Stimulated activated CD4-positive, alpha-beta T cell treated with anti-CD3 and anti-CD28 coated beads, Interleukin-12 subunit alpha, Interleukin-12 subunit beta, amount 100 ng/mL, for 24 hours (primary cell): ENCODE measurements around the gene NKX2-4.
"Not testable (repeated sequence)": the region's sequence is repeated elsewhere in the genome, so short reads cannot be mapped to it uniquely, and the experiment has no call there.

ENCODE experiments used
- DNase-seq, 2 experiments: peaks; one replicate each; pipeline ENCODE4 v3.0.0-alpha.2; 2020; ENCODE audit warnings: low read depth in 2 of 2

Gene NKX2-4

DNA sequence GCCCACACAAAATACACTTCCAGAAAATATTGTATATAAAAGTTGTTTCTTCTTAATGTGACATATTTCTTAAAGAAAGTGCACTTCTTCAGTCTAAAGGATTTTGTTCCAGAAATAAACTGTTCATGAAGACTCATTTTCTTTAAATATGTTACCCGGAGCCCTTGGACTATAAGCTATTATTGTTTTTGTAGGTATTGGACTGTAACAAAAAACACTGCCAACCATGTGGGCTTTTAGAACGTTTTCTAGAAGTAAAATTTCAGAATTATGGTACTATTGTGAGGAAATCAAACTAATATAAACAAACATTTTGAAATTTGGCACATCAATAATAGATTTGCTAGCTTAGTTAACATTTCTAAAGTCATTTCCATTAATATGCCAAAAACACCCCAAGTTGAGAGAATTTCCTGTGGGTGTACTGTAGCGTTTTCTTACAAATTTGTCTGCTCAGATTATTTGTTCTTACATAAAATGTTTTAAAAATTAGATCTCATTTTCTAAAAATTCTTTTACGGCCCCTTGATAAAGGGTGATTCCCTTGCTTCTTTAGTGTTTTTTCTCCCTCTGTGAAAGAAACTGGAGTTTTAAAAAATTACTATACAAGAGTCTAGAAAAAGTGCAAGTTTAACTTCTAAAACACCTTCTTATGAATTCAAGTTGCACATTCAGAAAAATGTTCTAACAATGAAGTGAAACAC is 3.4 kb downstream of the NKX2-4 start:
- no peak for DNase-seq

DNA sequence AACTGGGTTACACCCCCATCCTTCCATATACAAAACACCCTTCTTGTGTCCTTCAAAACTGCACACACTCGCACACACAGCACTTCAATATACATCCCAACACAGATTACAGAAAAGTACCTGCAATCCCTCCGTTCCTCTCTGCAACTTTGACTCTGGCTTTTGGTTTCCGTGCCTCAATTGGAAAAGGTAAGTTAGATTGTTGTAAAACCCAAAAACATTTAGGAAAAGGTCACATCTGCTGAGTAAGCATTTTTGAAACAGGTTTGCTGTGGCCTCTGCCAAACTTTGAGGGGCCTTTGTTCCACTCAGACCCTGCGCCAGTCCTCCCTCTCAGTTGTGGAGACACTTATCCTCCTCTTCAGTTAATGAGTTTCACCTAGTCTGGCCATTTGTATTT is 4.2 kb downstream of the NKX2-4 start:
- DNase-seq: no peak

DNA sequence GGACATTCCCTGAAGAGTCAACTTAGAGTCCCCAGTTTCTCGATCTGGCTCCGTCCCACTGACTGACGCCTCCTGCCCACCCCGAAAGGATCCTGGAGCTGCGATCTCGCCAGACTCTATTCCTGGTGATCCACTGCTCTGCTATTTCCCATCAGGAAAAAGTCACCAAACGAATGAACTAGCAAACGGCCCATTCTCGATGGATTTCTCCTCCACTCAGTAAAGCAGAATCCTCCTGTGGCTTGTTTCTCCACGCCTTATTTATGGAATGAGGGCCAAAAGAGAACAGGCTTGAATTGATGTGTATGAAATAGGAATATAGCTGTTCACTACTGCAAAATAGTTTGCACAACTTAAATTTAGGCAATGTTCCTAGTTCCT is 5.4 kb downstream of the NKX2-4 start:
- no peak for DNase-seq

DNA sequence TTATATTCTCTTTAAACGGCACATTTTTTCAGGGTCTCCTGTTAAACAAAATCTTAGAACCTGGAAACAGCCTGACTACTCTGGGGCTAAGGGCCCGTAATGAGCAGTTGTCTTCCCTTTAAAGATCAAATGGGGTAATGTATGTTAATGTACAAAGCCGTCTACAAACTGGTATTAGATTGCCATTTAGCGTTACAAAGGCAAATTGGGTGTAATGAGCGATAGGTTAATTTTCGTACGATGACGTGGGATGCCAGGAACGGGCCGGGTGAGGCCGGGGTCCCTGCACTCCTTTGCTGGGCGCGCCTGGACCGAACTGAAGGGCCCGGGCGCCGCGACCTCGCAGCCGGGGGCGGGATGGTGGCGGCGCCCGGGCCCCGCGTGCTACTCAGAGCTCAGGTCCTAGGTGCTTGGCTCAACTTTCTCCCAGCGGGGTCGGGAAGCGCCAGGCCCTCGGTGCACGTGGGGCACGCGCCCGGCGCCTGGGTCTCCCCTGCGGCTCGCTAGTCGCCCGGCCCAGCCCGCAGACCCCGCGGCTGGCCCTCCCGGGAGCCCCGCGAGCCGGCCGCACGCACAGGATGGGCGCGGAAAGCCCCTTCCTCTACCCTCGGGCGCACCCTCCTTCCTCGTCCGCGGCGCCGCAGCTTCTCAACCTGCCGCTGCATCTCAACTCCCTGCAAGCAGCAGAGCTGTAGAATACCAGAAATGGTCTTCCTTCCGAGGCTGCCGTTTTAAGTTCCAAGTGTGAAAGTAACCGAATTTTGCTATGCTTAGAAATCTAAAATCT is 5.9 kb downstream of the NKX2-4 start:
- no peak for DNase-seq

DNA sequence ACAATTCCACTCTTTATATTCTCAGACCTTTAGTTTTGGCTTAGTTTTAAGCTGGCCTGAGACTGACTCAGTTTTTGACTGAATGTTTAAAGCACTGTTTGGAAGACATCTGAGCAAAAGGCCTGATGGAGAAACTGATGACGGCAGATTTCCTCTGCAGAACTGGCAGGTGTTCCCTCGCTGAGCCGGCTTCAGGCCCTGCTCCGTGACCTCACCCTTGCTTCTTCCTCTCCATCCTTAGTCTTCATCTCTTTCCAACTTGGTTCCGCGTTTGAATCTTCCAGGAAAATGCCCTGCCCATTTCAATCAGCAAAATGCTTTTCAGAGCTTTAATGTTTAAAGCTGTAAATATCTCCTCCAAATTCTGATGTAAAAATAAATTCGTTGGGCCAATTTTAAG is 6.6 kb downstream of the NKX2-4 start:
- DNase-seq: no peak

DNA sequence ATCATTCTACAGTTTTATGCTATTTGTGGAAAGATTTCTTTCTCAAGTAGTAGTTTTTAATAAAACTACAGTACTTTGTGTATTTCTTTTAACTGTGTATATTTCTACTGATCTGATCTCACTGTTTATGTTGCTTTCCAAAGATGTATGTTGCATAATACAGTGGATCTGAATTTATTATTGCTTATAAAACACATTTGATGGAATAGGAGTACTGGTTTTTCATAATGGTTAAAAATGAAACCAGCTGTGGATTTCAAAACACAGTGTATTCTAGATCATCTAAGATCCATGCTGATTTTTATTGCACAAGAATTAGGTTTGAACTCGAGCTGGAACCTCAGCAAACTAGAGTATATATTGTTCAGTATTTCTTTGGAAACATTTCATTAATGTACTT is 8.0 kb downstream of the NKX2-4 start:
- DNase-seq: no peak

DNA sequence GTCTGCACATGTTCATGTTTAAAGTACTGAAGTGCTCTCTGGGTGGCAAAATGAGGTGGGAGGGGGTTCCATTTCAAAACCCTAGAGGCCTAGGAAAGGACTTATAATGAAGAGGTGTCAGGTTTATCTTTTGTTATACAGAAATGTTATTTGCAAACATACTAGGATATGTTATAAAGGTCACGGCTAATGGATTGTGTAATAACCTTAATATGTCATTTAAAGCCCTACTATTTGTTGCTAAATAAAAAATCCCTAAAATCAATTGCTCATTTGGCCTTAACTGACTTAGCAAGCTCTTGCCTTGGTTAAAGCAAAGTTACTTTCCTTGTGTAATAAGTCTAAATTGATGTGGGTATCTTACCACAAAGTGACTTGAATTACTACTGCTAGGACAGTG is 8.8 kb downstream of the NKX2-4 start:
- no peak for DNase-seq

DNA sequence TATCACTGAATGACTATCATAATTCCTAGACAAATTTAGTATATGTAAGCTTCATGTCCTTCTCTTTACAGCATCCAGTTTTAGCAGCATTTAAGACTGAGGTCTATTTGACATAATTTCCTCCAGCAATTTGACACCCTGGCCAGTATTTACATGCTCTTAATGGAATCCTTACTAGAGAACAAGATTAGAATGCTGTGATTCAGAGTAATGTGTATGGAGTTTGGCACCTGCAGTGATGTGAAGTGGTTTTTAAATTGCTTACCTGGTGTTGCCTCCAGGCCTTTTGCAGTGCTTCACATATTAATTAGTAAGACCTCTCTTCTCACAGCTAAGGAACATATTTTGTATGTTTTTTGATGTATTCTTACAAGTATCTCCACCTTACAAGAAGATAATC is 9.8 kb downstream of the NKX2-4 start:
- no peak for DNase-seq

DNA sequence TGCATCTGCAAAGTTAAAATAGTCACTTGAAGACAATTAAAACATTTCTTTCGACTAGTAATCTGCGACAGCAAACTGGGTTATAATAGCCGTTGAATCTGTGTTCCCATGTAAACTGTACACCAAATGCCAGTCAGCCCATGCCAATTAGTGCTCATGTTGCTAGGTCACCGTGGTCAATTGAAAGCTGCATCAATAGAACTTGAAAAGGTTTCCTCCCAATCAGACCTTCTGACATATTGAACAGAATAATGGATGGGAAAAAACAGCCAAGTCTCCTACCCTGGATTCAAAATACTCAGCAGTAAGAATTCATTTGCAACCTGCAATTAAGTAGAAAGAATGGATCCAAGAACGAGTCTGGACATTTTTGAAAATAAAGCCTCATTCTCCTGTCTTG is 11.2 kb downstream of the NKX2-4 start:
- no peak for DNase-seq

DNA sequence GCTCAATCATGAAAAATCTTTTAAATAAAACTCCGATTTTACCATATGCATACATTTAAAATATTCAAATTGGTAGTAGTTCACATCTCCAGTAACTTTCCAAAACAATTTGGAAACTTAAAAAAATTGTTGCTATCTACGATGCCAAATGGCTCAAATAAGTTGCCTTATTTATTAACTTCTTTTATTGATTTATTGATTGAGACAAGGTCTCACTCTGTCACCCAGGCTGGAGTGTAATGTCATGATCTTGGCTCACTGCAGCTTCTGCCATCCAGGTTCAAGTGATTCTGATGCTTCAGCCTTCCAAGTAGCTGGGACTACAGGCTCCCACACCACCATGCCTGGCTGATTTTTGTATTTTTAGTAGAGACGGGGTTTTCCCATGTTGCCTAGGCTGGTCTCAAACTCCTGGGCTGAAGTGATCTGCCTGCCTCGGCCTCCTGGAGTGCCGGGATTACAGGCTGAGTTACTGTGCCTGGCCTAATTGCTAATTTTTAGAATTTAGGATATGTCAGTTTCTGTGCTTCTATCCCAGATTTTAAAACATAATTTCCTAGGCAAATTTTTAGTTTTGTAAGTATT is 12.9 kb downstream of the NKX2-4 start:
- no peak for DNase-seq

DNA sequence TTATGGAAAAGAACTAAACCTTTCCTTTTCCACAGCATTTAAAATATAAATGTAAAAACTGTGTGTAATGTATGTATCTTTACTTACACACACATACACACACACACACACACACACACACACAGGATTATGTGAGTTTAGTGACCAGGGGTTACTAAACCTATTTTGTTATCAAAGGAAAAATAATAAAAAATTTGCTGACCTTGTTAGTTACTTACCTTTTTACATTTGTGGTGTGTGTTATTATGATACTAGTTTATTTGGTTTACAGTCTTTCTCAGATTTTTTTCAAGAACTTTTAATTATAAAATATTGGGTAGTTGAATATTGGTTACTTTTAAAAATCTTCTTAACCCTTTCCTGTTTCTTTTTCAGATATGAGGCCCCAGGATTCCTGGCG is 15.7 kb downstream of the NKX2-4 start:
- no peak for DNase-seq

DNA sequence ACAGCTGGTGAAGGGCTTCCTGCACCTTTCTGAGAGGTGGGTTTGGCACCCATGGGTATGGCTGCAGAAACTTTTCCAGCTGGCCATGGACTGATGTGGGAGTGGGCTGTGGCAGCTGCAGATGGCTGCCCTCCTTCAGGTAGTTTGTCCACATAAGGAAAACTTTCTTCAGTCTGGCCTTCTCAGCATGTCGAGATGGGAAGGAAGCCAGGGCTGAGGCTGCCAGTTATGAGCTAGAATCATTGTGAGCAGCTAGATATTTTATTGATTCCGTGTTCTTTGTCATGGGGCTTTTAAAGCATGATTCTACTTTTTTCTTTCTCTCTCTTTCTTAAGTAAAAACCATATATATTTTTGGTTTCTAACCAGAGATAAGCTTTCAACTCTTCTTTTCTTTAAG is 16.6 kb downstream of the NKX2-4 start:
- no peak for DNase-seq

DNA sequence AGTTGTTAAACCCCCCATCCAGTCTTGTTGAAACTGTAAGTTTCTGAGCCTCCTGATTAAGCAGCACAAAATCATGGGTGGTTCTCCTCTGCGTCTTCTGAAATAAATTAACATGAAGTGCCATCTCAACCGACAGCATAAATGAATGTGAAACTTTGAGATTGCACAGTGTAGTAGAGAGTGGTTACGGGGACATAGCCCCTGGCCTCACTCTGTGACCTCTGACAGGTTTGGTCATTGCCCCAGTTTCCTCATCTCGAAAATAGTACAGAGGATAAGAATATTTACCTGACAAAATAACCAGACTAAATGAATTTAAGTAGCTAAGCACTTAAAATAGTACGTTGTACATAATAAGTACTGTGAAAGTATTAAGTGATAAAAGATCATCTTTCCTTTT is 19.1 kb downstream of the NKX2-4 start:
- no peak for DNase-seq

DNA sequence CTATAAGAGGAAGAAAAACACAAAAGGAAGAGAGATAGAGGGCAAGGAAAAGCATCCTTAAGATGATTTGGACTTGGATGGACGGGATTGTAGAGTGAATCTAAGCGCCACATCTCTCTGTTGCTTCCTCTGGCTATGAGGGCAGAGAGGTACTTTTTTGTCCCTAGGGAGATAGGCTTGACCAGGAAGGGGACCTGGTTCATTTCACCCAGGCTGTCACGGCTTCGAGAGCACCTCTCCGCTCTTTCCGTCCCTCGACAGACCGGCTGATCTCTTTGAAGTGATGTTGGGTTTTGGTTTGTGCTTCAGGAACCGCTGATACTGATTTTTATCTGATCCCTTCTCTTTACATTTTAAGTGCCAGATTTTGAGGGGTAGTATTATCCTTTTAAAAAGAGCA is 19.6 kb downstream of the NKX2-4 start:
- no peak for DNase-seq

DNA sequence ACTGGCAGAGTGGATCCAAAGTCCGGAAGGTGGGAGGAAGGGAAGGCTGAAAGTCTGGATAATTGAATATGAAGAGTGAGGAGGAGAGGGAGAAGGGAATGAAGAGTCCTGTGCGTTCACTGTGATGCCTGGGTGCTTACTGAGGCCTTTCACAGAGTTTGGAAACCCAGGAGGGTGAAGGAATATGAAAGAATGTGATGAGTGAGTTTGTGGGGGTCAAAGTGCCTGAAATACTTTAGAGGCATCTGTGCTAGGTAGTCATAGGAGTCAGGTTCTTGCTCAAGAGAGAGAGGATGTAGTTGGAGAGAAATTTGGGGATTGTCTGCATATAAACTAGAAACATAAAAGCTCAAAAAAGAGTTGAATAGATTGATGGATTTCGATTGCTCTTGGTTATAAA is 20.7 kb downstream of the NKX2-4 start:
- no peak for DNase-seq

DNA sequence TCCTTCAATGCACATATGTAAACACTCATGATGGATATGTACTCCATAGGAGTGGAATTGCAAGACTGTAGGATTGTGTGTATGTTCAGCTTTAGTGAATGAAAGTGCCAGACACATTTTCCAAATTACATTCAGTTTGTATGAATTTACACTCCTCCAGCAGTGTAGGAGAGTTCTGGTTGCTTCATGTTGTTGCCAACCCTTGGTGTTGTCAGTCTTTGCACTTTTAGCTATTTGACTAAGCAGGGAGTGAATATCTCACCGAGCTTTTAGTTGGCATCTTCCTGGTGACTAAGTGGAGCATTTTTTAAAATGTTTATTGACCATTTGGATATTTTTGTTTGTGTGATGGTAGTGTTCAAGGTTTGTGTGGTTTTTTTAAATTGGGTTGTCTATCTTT is 23.9 kb downstream of the NKX2-4 start:
- DNase-seq: no peak

DNA sequence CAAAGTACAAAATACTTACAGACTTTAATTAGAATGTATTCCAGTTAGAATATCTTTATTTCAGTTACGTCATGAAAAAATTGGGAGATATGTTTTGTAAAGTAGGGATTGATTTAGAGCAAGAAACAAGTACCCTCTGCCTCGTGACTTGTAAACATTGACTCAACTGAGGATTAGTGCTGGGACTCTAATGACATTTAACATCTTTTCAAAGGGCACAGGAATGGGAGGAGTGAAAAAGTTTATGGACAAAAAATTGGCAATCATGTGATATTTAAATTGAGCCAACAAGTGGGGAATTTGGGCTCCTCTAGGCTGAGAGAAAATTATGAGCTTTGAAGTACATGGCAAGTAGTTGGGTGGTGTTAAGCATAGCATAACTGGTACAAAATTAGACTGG is 25.3 kb downstream of the NKX2-4 start:
- no peak for DNase-seq

DNA sequence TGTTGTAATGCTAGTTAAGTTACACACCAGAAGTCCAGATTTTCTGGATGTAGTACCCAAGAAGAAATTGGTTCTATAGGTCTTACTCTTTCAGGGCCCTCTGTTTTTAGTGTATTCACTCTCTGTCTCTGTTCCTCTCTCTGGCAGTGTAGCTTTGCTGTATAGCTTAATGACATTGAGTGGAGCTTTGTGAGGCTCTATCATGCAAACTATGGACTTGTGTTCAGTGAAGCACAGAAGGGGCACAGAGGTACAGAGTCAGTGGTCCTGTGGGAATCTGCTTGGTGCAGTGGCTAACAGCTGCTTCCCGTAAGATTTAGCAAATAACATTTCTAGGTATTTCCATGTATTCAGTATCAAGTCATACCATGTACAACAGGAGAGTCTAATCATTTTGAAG is 26.1 kb downstream of the NKX2-4 start:
- DNase-seq: no peak

DNA sequence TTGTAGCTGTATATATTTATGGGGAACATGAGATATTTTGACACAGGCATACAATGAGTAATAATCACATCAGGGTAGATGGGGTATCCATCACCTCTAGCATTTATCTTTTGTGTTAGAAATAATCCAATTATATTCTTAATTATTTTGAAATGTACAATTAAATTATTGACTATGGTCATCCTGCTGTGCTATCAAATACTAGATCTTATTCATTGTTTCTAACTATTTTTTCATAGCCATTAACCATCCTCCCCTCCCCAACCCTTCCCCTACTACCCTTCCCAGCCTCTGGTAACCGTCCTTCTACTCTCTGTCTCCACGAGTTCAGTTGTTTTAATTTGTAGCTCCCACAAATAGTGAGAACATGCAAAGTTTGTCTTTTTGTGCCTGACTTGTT is 28.5 kb downstream of the NKX2-4 start:
- no peak for DNase-seq

DNA sequence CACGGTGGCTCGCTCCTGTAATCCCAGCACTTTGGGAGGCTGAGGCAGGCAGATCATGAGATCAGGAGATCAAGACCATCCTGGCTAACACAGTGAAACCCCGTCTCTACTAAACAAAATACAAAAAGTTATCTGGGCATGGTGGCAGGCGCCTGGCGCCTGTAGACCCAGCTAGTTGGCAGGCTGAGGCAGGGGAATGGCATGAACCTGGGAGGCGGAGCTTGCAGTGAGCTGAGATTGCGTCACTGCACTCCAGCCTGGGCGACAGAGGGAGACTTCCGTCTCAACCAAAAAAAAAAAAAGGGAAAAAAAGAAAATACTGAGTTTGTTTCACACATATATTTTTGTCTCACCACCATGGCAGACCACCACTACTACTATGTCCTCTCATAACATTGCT is 31.1 kb downstream of the NKX2-4 start:
- not testable (repeated sequence) for DNase-seq

DNA sequence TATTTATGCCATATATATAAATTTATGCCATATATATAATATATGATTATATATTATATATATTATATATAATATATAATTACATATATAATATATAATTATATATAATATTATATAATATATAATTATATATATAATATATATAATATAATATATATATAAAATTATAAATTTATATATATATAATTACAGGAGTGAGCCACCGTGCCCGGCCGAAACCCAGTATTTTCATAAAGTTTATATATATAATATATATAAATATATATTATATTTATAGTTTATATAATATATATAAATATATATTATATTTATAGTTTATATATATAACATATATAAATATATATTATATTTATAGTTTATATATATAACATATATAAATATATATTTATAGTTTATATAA is 31.6 kb downstream of the NKX2-4 start:
- no peak for DNase-seq

DNA sequence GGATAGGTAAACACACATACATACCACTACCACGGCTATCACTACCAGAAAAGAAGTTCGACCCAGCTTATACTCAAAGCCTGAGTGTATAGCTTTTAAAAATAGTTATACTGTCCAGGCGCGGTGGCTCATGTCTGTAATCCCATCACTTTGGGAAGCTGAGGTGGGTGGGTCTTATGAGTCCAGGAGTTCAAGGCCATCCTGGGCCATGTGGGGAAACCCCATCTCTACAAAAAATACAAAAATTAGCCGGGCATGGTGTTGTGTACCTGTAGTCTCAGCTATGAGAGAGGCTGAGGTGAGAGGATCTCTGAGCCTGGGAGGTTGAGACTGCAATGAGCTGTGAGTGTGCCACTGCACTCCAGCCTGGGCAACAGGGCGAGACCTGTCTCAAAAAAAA is 32.9 kb downstream of the NKX2-4 start:
- no peak for DNase-seq

DNA sequence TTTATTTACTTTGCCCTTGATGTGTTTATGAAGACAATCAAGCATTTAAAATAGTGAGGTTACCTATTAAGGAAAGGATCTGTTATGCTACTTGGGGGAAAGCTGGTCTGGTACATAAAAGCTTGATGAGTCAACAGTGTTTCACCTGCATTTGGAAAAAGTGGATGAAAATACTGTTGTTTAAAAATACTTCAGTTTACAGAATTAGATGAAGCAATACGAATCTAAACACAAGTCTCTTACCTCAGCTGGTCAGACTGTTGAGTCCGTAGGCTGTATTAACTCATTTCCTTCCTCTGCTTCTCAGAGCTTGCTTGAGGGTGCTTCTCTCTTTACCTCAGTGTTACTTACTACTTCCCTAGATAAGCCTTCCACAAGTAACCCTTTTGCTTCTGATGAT is 36.1 kb downstream of the NKX2-4 start:
- no peak for DNase-seq
